ENCODE data around the gene RAN.
"Not testable (repeated sequence)": the region's sequence is repeated elsewhere in the genome, so short reads cannot be mapped to it uniquely, and the experiment has no call there.

RAN gene

DNA sequence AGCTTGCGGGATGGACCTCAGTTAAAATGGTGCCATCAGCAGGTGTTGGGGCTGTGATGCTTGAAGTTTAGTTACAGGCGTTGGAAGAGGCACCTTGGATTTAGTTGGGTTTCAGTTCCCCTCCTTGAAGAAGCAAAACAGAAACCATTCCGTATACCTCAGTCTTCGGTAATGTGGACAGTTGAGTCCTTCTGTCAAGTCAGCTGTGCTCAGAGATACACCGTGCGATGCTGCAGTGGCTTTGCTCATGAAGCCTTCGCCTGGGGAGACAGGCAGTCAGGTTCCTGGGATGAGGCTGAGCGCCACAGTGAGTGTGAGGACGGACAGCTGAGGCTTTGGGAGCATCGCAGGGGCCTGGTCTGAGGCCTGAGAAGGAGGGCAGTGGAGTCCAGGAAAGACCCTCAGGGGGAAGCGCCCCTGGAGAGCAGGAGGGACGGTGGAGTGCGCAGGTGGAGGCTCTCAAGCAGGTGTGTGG lies 7.4 kb downstream of the RAN start:
- DNase-seq = no peak

DNA sequence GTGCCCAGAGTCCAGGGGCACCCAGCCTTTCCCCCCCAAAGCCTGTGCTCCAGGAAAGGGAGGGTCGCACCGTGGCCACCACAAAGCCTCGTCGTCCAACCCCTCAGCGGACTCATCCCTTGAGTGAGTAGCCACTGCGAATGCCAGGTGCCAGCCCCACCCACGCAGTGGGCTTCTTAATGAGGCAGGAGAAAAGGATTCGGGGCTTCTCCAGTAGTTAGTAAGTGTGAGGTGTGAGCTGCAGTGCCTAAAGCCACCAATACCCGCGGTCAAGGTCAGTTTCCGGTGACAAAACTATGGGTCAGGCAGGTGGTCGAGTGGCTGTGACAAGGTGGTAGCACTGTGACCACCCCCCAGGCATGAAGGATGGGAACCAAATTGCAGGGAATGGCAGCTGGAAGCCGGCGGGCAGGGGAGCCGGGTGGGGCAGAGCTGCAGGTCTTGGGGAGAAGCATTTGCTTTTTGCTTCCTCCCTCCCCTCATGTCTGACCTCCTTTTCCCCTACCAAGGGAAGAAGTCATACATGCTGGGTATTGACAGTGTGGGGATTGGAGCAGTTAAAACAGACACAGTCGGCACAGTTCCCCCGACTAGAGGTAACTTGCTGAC lies 8.0 kb downstream of the RAN start:
- no peak for DNase-seq

DNA sequence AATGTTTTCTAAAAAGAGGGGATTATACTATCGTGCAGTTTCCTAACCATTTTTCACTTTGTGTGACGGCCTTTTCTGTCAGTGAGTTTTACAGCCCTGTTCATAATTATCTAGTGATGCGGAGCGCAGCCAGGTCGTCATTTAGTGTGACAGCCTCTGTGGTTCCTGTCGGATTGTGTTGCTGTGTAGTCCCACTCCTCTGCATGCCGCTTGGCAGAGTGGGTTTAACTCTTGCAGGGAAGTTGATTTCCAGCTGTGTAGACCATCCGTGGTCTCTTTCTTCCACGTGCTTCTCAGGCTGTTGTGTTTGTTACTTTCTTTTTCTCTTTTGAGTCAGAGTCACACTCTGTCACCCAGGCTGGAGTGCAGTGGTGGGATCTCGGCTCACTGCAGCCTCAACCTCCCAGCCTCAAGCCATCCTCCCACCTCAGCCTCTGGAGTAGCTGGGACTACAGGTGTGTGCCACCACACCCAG lies 8.6 kb downstream of the RAN start:
- DNase-seq = no peak

DNA sequence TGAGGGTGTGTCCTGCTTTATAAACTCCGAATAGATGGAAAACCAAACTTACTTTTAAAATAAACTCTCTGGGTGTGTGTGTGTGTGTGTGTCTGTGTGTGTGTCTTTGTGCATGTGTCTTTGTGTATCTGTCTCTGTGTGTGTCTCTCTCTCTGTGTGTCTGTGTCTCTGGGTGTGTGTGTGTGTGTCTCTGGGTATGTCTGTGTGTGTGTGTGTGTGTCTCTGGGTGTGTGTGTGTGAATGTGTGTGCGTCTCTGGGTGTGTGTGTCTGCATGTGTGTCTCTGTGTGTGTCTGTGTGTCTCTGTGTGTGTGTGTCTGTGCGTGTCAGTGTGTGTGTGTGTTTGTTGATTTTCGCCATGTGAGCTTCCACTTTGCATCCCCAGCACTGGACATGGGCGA lies 9.2 kb downstream of the RAN start:
- no peak for DNase-seq

DNA sequence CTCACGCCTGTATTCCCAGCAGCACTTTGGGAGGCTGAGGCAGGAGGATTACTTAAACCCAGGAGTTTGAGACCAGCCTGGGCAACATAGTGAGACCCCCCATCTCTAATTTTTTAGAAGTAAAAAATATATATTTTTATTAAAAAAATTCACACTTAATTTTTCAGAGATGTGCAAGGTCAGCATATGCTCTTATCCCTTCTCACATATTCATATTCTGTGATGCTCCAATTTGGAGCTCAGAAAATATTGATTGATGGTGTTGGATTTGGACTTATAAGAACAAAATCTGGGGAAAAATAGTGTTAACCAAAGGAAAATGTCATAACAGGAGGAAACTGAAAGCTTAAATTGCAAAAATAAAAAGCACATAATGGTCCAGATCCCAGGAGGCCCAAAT lies 9.7 kb downstream of the RAN start:
- DNase-seq = no peak

DNA sequence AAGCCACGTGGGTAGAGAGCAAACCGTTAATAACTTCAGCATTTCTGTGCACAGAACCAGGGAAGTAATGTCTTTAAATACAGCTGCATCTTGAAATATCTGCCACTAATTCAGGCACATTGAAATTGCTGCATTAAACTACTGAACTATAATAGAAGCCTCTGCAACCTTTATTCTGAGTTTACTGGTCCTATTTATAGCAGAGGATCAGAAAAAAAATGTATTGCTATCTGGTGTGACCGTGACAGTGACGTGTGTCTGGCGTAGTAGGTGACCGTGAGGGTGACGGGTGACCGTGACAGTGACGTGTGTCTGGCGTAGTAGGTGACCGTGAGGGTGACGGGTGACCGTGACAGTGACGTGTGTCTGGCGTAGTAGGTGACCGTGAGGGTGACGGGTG lies 15.3 kb downstream of the RAN start:
- DNase-seq = not testable (repeated sequence)

DNA sequence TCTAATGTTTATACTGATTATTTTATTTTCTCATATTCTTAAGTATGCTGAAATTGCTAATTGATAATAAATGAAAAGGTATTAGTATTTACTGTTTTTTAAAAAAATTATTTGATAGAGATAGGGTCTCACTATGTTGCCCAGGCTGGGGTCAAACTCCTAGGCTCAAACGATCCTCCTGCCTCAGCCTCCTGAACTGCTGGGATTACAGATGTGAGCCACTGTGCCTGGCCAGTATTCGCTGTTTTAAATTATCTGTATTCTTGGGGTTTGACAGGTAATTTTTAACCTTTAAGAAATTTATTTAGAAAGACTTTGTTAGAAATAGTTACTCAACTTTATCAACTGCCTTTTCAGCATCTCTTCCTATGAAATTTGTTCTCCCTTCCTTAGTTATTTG lies 32.2 kb downstream of the RAN start:
- no peak for DNase-seq

DNA sequence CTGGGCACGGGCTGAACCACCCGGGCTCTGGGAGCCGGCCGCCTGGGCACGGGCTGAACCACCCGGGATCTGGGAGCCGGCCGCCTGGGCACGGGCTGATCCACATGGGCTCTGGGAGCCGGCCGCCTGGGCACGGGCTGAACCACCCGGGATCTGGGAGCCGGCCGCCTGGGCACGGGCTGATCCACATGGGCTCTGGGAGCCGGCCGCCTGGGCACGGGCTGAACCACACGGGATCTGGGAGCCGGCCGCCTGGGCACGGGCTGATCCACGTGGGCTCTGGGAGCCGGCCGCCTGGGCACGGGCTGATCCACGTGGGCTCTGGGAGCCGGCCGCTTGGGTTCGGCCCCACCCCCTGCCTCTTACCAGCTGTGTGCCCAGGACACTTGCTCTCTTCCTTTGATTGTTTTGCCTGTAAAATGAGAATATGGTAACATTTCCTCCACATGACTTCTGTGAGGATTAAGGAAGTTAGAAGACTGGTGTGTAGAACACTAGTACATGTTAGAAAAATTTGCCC lies 33.1 kb downstream of the RAN start:
- not testable (repeated sequence) for DNase-seq

DNA sequence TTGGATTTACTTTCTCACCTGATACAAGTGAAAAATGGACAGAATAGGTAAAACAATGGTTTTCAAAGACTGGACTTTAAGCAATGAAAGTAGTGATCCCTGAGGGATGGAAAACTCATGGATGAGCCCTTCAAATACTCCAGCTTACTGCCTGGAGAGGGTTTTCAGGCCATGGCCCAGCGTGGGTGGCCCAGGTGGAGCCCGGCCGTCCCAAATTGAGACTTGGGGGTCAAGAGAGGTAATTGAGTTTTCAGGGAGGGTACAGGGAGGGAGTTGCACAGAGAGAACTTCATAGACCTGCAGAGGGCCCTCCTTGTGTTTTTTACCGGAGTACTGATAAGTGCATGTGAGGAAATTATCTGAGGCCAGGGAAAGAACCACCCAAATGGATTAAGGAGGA lies 37.2 kb downstream of the RAN start:
- DNase-seq = no peak

DNA sequence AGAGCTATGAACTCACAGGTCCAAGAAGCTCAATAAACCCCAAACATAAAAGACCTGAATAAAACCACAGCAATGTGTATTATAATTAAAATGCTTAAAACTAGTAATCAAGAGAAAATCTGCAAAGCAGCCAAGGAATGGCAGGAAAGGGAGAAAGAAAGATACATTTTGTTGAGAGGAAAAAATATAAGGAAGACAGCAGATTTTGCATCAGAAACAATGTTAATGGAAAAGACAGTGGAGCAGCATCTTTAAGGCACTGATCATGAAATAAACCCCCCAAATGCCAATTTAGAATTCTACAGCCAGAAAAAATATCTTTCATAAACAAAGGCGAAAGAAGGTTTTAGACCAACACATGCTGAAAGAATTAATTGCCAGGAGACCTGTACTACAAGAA lies 39.3 kb downstream of the RAN start:
- no peak for DNase-seq

DNA sequence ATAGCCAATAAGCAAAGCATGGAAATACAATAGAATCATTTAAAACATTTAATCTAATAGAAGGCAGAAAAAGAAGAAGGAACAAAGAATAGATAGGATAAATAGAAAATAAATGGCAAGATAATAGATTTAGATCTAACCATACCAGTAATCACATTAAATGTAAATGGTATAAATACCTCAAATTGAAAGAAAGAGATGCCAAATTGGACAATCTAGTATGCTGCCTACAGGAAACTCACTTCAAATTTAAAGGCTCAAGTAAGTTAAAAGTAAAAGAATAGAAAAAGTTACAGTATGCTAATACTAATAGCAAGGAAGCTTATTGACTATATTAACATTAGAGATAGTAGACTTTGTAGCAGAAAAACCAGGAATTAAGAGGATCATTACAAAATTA lies 40.1 kb downstream of the RAN start:
- no peak for DNase-seq

DNA sequence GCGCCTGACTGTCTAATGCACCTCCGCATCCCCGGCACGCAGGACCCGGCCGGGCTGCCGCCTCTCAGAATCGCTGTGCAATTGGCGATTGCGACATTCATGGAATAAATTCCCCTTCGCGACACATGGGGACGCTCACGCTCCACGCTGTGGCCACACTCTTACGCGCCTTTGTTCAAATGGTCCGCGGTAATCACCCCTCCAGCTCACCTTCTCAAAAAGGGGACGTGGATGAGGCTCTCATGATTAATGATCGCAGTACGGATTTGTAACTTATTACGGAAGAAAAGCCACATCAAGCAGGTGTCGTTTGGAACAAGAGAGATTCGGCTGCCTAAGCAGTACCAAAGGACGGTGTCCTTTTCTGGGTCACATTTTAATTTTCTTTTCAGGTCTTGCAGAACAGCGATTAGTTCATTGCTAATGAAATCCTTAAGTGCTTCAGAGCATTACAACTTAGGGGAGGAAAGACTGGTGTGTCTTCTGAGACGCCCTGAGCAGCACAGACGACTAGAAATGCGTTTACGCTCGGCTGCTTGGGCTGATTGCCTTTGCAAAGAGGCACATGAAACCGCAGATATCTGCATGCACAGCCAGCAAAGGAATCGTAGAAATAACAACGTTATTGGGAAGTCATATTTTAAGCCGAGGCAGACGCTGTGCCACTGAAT lies 44.5 kb downstream of the RAN start:
- no peak for DNase-seq

DNA sequence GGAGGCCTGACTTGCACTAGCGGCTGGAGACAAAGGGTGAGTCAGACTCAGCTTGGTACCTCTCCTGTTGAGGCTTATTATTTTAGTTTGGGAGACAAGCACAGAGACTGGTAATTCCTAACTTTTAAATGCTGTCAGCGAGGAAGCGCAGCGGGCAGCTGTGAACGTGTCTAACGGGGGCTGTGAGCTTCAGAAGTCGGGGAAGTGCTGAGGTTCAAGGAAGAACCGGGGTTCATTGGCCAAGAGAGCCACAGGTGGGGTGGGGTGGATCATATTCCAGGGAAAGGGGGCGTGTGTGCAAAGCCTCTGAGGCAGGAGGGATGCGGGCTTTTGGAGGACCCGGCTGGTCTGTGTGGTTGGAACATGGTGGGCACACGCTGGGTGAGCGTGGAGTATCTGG lies 45.7 kb downstream of the RAN start:
- no peak for DNase-seq

DNA sequence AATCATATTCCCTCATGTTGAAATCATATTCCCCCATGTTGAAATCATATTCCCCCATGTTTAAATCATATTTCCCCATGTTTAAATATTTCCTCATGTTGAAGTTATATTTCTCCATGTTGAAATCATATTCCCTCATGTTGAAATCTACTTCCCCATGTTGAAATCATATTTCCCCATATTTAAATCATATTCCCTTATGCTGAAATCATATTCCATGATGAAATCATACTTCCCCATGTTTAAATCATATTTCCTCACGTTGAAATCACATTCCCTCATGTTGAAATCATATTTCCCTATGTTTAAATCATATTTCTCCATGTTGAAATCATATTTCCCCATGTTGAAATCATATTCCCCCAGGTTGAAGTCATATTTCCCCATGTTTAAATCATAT lies 47.2 kb downstream of the RAN start:
- no peak for DNase-seq

DNA sequence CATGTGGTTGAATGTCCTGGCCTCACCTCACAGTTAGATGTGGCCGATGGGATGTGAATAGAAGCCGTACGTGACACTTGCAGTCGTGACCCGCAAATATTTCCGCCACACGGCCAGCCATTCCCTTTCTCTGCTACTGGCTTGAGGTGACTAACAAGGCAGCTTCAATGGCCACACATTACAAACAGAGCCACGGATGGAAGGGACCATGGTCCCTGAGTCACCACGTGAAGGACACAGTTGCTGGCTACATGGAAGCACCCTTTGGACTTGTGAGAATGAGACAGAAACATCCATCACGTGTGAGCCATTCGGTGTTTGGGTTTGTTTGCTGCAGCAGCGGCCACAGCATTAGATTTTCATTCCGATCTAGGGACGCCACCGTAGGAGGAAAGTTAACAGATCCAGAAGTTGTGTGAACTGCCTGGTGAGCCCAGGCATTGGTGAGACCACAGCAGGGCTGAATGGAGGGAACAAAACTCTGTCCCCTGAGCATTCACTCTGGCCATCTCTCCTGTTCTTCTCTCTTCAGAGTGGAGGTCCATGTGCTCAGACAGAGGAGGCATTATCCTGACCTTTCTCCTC lies 48.3 kb downstream of the RAN start:
- no peak for DNase-seq

DNA sequence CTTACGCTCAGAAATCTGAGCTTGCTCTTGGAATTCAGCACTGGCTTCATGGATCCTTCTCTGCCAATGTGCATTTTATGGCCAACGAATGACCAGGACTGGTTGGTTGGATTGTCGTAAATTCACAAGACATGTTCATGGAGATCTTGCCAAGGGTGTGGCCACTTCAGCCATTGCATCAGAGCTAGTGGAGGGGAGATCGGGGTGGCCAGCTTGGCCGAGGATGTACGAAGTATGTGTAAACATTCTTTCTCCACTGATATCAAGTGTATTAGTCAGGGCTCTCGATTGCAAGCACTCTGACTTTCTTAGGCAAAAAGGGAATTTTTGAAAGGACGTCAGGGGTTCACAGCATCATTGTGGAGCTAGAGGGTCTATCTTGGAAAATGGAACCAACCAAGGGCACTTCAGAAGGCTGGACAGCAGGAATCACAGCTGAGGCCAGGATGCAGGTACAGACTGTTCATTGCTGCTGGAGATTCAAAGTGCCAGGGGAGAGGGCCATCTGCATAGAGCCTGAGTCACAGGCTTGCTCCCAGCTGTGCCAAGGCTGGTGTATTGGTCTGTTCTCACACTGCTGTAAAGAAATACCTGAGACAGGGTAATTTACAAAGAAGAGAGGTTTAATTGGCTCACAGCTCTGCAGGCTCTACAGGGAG lies 49.0 kb downstream of the RAN start:
- no peak for DNase-seq

DNA sequence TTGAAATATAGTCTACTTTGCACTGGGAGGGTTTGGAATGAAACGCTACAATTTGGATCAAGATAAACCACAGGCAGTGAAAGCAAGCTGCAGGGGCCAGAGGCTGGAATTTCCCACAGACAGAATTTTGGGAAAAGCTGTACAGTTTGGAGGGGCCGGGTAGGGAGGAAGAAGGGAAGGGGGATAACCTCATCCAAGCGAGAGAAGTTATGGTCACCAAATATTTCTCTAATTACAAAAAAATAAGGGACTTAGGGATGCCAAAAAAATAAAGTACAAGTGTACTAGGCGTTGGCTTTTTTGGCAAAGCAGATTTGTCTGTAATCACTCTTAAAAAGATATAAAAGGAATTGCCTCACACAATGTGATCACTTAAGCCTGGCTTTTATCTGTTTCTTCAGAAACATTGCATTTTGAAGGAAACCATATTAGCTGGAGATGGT lies 50.7 kb downstream of the RAN start:
- DNase-seq = no peak

DNA sequence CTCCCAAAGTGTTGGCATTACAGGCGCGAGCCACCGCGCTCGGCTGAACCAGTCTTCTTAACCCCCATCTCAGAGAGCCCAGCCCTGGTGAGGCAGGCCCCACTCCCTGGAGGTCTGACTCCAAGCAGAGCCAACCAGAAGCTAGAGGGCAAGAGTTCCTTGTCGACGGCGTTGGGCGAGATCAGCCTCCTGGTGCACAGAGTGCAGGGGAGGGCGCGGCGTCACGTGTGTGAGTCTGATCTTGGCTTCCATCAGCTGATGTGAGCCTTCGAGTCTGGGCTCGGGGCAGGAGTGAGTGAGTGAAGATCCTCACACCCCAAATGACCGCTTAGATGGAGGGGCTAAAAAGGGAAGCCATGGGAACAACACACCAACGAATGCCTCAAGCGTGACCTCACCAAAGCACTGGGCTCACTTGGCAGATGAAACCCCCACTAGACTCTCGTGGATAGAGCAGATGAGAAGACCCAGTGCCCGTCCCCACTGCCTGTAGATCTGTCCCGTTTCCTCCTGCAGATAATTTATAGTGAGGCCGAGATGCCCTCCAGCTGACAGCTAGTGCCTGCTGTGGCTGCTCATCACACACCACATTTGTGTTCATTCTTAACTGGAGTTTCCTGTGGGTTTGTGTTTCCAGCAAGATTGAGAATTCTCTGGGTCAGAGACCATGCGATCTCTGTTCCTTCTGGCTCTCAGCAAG lies 53.2 kb downstream of the RAN start:
- no peak for DNase-seq

DNA sequence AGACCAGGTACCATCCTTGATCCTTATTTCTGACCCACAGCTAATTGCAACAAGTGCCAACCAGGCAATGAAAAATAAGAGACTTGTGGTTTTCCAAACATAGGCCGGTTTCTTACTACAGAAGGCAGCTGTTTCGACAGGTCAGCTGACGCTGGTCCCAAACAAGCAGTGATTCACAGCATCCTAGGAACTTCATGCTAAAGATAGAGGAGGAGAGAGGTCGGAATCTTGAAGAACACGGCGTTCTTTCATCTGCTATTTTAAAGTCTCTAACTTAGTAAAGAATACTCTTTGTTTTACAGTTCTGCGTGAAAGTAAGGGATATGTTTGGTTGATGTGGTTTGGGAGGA lies 53.8 kb downstream of the RAN start:
- no peak for DNase-seq
